NCI-H128 (cell line): Measurements from ENCODE around the gene GTF3C1.
"Not testable (repeated sequence)": the region's sequence is repeated elsewhere in the genome, so short reads cannot be mapped to it uniquely, and the experiment has no call there.

ENCODE experiments used
- DNase-seq: peaks from one replicate; lab custom pipeline; 2025; ENCODE audit not compliant: unreplicated experiment; lab: John Stamatoyannopoulos, UW

GTF3C1 gene

GRCh38 chr16:27549746-27550581 lies at the start of gene GTF3C1, which contains the start of gene KATNIP:
Gene GTF3C1 (minus strand): TSS chr16:27549913. CDS start chr16:27549890, 23 bp downstream.
Gene KATNIP (plus strand): TSS chr16:27550144. CDS start chr16:27550171, 27 bp downstream.
- DNase-seq: peak; percentile 87

GRCh38 chr16:27598931-27599565 lies 49.3 kb upstream of the GTF3C1 start:
- DNase-seq: no peak

- DNase-seq: no peak
Measured at GRCh38 chr16:27598220-27598619, 48.5 kb upstream of the GTF3C1 start.

- DNase-seq: no peak
Measured at GRCh38 chr16:27597361-27597760, 47.6 kb upstream of the GTF3C1 start.

- DNase-seq: no peak
Measured at GRCh38 chr16:27596411-27596810, 46.7 kb upstream of the GTF3C1 start.

GRCh38 chr16:27595993-27596392 lies 46.3 kb upstream of the GTF3C1 start:
- no peak for DNase-seq

DNA sequence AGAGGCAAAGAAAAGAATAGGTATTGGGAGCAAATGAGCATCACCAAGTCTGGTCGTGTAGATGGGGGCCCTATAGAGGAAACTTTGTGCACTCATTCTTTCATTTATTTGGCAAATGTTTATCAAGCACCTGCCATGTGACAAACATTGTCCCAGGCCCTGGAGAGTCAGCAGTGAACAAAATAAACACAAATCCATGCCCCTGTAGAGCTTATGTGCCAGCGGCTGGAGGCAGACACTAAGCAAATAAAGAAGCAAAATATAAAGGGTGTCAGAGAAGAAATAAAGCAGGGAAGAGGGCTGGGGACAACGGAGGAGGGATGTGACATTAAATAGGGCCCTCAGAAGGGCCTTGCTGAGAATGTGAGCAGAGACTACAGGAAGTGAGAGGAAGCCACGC lies 45.8 kb upstream of the GTF3C1 start:
- no peak for DNase-seq

DNA sequence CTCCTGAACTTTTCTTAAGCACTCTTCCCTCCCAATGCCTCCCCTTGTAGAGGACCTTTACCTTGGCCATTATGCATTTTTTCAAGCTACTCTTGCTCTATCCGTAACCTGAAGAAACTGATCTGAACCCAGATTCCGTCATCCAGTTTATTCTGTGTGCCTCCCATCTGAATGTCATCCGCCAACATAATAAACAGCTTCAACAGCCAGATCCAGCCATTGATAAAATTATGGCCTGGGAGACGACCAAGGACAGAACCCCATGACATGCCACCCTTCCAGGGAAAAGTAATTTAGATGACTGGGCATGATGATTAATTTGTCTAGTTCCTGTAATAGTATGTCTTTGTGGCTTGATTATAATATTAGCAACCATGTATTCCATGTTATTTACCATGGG lies 42.1 kb upstream of the GTF3C1 start:
- no peak for DNase-seq

DNA sequence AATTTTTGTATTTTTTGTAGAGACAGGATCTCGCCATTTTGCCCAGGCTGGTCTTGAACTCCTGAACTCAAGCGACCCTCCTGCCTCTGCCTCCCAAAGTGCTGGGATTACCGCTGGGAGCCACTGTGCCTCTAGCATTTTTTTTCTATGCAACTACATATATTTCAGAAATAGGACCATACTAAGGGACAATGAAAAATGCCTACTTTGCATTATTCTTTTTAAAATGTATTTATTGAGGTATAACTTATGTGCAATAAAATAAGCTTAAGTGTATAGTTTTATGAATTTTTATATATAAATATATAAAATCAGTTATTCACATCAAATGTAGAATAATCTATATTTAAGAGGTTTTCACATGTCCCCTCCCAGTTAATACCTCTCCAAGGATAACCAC lies 38.3 kb upstream of the GTF3C1 start:
- DNase-seq: no peak

DNA sequence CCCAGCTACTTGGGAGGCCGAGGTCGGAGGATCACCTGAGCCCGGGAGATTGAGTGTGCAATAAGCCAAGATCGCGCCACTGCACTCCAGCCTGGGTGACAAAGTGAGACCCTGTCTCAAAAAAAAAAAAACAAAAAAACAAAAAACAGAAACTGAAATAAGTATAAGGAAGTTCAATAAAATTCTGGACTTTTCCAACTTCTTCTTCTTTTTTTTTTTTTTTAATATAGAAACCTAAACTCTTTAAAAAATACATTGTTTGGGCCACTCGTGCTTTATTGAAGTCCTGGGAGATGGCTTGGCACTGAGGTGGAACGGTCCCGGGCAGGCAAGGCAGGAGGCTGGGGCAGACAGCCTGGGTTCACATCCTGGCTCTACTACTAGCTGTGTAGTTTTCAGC lies 37.0 kb upstream of the GTF3C1 start:
- no peak for DNase-seq

- DNase-seq: no peak
Measured at GRCh38 chr16:27585200-27585599, 35.5 kb upstream of the GTF3C1 start.

- no peak for DNase-seq
Measured at GRCh38 chr16:27583634-27584033, 33.9 kb upstream of the GTF3C1 start.

DNA sequence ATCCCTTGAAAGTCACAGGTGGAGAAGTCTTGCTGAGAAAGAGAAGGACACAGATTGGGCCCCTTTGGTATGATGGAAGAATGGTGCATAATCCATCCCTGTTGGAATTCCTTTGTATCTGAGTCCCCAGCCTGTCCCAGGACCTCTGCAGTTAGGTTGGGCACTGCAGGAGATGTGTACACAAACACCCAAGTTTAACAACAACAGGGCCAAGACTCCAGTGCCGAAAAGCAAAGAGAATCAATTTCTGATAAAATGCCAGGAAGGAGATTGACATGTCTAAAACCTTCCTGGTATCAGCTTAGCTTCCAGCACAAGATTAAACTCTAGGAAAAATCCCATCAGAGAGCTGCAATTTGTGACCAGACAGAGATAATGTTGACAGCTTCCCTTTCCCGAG lies 33.2 kb upstream of the GTF3C1 start:
- DNase-seq: no peak

DNA sequence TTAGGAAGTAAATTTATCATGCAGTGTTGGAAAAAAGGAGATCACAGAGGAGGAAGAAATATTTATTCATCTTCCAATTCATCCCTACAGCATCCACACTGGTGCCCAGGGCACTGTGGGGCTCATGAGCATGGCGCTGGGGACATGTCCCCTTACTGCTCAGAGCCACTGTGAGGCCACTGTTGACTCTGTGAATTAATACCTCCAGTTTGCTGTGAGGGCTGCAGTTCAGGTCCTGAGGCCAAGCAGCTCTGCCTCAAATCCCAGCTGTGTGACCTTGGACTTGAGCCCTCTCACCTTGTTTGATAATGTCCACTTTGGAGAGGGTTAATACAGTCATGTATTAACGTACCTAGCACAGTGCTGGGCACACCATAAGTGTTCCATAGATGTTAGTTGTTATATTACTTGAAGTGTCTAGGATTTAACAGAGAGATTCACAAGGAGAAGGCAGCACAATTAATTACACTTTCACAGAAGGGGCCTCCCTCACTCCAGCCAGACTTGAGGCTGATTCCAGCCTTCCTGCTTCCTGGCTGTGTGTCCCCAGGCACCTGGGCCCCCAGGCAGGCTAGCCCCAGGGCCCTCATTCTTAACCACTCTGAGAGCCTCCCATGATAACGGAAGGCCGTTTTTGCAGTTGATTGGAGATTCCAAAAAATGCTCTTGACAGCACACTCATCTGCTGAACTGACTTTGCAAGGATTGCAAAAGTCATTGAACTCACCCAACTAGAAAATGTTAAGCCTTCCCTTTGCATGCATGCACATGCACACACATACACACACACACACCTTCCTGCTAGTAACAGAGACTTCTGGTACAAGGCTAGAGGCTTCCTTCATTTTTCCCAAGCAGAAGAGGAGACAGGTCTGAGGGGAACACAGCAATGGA lies 29.6 kb upstream of the GTF3C1 start:
- DNase-seq: no peak

DNA sequence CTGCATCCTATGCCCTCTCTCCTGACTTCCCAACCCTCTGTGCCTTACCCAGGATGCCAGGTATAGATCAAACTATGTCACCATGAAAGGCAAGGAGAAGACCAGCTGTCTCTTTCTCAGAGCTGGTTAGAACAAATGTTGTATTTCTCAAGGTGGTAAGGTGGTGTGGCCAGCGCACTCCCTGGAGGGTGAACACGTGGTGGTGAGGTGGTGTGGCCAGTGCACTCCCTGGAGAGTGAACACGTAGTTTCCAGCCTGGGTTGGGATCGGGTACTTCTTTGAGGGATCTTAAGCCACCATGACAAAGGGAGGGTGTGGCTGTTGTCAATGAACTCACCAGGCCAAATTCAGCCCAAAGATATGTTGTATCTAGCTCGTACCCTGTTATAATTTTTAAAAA lies 27.0 kb upstream of the GTF3C1 start:
- no peak for DNase-seq

GRCh38 chr16:27572711-27573110 lies 23.0 kb upstream of the GTF3C1 start:
- no peak for DNase-seq

DNA sequence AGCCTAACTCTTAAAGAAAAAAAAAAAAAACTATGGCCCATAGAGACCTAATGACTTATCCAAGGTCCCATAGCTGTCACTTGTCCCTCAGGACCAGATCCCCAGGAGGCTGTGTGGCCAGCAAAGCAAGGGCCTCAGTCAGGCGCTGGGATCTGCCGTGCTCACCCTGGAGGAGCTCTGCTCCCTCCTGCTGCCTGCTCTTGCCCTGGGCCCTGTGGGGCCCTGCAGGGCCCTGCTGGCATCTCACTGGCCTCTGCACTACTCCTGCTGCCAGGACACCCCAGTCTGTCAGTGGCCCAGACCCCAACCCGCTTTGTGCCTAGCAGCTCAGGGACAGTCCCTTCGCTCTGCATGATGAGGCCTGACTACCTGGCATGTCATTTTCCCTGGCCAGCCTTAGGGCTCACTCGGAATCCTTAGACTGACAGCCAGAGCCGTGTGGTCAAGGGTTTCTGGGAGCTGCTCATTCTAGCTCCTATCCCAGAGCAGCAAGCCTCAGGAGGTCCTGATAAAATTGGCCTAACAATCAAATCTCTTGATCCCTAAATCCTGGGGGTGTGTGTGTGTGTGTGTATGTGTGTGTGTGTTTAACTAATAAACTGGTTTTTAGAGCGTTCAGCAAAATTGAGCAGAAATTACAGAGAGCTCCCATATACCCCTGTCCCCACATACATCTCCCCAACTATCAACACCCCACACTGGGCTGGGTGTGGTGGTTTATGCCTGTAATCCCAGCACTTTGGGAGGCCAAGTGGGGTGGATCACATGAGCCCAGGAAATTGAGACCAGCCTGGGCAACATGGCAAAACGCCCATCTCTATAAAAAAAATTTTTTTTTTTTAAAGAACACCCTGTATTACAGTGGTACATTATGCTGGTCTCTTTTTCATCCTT lies 22.0 kb upstream of the GTF3C1 start:
- DNase-seq: no peak

DNA sequence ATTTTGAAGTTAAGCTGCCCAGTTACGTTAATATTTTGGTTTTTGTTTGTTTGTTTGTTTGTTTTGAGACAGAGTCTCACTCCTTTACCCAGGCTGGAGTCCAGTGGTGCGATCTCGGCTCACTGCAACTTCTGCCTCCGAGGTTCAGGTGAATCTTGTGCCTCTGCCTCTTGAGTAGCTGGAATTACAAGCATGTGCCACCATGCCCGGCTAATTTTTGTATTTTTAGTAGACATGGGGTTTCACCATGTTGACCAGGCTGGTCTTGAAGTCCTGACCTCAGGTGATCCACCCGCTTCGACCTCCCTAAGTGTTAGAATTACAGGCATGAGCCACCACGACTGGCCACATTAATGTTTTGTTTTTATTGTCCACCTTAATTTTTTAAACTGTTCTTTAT lies 21.3 kb upstream of the GTF3C1 start:
- DNase-seq: not testable (repeated sequence)

- no peak for DNase-seq
Measured at GRCh38 chr16:27568077-27568476, 18.4 kb upstream of the GTF3C1 start.

- DNase-seq: no peak
Measured at GRCh38 chr16:27566417-27566816, 16.7 kb upstream of the GTF3C1 start.
